ENCODE results near the gene SLC35F4. TPM values are rescaled to one million over a fixed set of nuclear protein-coding genes. Genes with fewer than 3 reads are reported as not detected.

SLC35F4 gene
- total and polyA plus RNA-seq, 10 of the 15 experiments (the other 5 are each of a cell fraction or from before 2014, with no cell fraction given), result 0.06 to 0.30 TPM; not detected in 8

DNA sequence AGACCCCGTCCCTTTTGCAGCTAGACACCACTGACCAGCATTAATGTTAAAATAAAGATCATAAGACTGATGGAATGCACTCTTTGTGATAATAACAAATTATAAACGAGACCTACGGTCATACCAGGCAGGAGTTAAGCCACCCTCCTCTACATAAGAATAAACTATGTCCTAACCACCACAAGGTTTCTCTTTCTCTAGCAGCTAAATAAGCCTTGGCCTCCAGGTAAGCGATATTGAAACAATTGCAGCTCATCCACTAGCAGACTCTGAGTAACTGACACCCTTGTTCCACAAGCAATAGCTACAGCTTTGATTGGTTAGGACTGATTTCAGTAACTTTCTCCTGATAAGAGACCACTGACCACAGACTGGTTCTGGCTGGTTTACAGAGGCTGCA is 228.0 kb downstream of the SLC35F4 start:
- DNase-seq (ENCODE audit: low read depth, low spot score), result no peak
- Histone ChIP-seq H3K79me2 (ENCODE audit: control insufficient read depth, insufficient read depth, low read length) (no peaks in the 10 kb centered on the region), H3K9ac (ENCODE audit: control insufficient read depth, insufficient read depth, low read length) (no peak overlapping the region), H3K4me1 (ENCODE audit: control insufficient read depth, insufficient read depth, low read length) (no peaks in the 10 kb centered on the region), H2AFZ (ENCODE audit: control insufficient read depth, low read depth, low read length) (no peak overlapping the region), H4K20me1 (ENCODE audit: control insufficient read depth, insufficient read depth) (no peaks in the 10 kb centered on the region), H3K27ac (ENCODE audit: control insufficient read depth, insufficient read depth) (no peak overlapping the region), H3K36me3 (ENCODE audit: control insufficient read depth in 2 of 2, insufficient read depth in 2 of 2, low read length in 1 of 2) (no peaks in the 10 kb centered on the region), H3K9me3 (replicated peaks; ENCODE audit: control insufficient read depth, insufficient read depth, low read length) (no peaks in the 10 kb centered on the region), H3K27me3 (replicated peaks in 1 of 2; ENCODE audit: control insufficient read depth in 2 of 2, insufficient read depth in 2 of 2, low read length in 1 of 2) (no peaks in the 10 kb centered on the region), H3K4me2 (ENCODE audit: control insufficient read depth, insufficient read depth) (no peak overlapping the region), H3K4me3 (no peak overlapping the region)
- RAD21 ChIA-PET (ENCODE audit: unreplicated experiment), result interaction anchor here (0.9 kb wide), 1 partner anchor 29 kb away, joined by 3 read pairs; no protein-coding TSS in a partner anchor
- CTCF ChIA-PET, result no interaction called here
- no peak for FAIRE-seq
- no peak for ATAC-seq
- no TSS peak for BruUV-seq (replicated peaks)
- TF ChIP-seq EZH2 (IDR thresholded peaks at IDR 0.05; ENCODE audit: borderline replicate concordance, control insufficient read depth, low read depth, low read length) (no peak), BRCA1 (IDR thresholded peaks at IDR 0.05; ENCODE audit: low read depth, low read length) (no peak), HDGF (IDR thresholded peaks at IDR 0.05) (no peak), HCFC1 (IDR thresholded peaks at IDR 0.05; ENCODE audit: low read length) (no peak), KAT2A (conservative IDR thresholded peaks at IDR 0.05; ENCODE audit: control insufficient read depth, low read depth, low read length) (no peak), JUND (IDR thresholded peaks at IDR 0.05; ENCODE audit: low read depth, low read length) (no peak), IKZF1 (conservative IDR thresholded peaks at IDR 0.05) (no peak), TCF7 (IDR thresholded peaks at IDR 0.05; ENCODE audit: borderline replicate concordance) (no peak), STAT1 (conservative IDR thresholded peaks at IDR 0.05) (no peak)
- TF ChIP-seq, protein P1, sequence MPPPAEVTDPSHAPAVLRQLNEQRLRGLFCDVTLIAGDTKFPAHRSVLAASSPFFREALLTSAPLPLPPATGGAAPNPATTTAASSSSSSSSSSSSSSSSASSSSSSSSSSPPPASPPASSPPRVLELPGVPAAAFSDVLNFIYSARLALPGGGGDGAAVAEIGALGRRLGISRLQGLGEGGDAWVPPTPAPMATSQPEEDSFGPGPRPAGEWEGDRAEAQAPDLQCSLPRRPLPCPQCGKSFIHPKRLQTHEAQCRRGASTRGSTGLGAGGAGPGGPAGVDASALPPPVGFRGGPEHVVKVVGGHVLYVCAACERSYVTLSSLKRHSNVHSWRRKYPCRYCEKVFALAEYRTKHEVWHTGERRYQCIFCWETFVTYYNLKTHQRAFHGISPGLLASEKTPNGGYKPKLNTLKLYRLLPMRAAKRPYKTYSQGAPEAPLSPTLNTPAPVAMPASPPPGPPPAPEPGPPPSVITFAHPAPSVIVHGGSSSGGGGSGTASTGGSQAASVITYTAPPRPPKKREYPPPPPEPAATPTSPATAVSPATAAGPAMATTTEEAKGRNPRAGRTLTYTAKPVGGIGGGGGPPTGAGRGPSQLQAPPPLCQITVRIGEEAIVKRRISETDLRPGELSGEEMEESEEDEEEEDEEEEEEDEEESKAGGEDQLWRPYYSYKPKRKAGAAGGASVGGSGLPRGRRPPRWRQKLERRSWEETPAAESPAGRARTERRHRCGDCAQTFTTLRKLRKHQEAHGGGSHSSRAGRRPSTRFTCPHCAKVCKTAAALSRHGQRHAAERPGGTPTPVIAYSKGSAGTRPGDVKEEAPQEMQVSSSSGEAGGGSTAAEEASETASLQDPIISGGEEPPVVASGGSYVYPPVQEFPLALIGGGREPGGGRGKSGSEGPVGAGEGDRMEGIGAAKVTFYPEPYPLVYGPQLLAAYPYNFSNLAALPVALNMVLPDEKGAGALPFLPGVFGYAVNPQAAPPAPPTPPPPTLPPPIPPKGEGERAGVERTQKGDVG (CRISPR knock-in tag; IDR thresholded peaks at IDR 0.05), result no peak
- 2% methylated on average over 4 of the region's 4 CpGs for WGBS (ENCODE audit: insufficient coverage, insufficient replicate concordance, low lambda C conversion rate, missing lambda C conversion rate)
- in situ Hi-C loops (cut with MboI) (no loop called here), intact Hi-C loops (cut with micrococcal nuclease; ENCODE audit: unreplicated experiment) (no loop called here)
- SMC1A ChIA-PET (ENCODE audit: uncharacterized antibody, unreplicated experiment), result interaction anchor here (1.1 kb wide), 1 partner anchor 23 kb away, joined by 3 read pairs; no protein-coding TSS in a partner anchor
- POLR2A ChIA-PET, result no interaction called here
